CD4-positive, CD25-positive, alpha-beta regulatory T cell (primary cell): ENCODE measurements around the gene INPP1. TPM values are rescaled to one million over a fixed set of nuclear protein-coding genes. Genes with fewer than 3 reads are reported as not detected.
A peak's percentile ranks its signal among the peaks of the same experiment; 100 is the strongest.

Source experiments
- ATAC-seq, 2 donors: fragments of 150-1000 bp; cut with Tn5 transposase; one replicate each; pipeline ENCODE4 v1.10.0; 2021; ENCODE audit warnings: low read depth in 2 of 2, moderate number of reproducible peaks in 2 of 2, moderate library complexity in 1 of 2
- DNase-seq, 3 donors: peaks; one replicate each; pipeline versions ENCODE4 v3.0.0 to v3.0.0-alpha.2; 2012 to 2022; ENCODE audit warnings: mixed read lengths in 1 of 3
- H3K27ac ChIP-seq: one replicate; pipeline ENCODE4 v1.7.0; 2013; ENCODE audit warnings: mild to moderate bottlenecking, low read length; ENCODE audit not compliant: insufficient read depth, poor library complexity, severe bottlenecking
- H3K27me3 ChIP-seq: one replicate; pipeline ENCODE4 v1.7.0; 2013; ENCODE audit warnings: low read length; ENCODE audit not compliant: control insufficient read depth, insufficient read depth
- H3K36me3 ChIP-seq: one replicate; pipeline ENCODE4 v1.7.0; 2013; ENCODE audit warnings: mild to moderate bottlenecking, low read length, moderate library complexity; ENCODE audit not compliant: control insufficient read depth, insufficient read depth
- H3K4me1 ChIP-seq: 2 replicates; pipeline ENCODE4 v1.7.0; 2013; ENCODE audit warnings: mild to moderate bottlenecking, low read length; ENCODE audit not compliant: insufficient read depth, control insufficient read depth, poor library complexity, severe bottlenecking
- H3K4me3 ChIP-seq: one replicate; pipeline ENCODE4 v1.7.0; 2013; ENCODE audit warnings: low read depth, mild to moderate bottlenecking, low read length, moderate library complexity
- H3K9me3 ChIP-seq, 2 experiments: 1 replicate in 1 of 2; 2 replicates in 1 of 2; pipeline ENCODE4 v1.7.0; 2013; ENCODE audit warnings: low read length in 2 of 2, mild to moderate bottlenecking in 1 of 2, moderate library complexity in 1 of 2; ENCODE audit not compliant: control insufficient read depth in 2 of 2
- H3K27ac Mint-ChIP-seq, 3 donors: one replicate each; pipeline ENCODE4 v1.8.0; 2020 to 2022; ENCODE audit warnings: mild to moderate bottlenecking in 3 of 3, mixed read lengths in 3 of 3, moderate library complexity in 2 of 3
- H3K27me3 Mint-ChIP-seq: one replicate; pipeline ENCODE4 v1.8.0; 2022; ENCODE audit warnings: mild to moderate bottlenecking, mixed read lengths
- H3K36me3 Mint-ChIP-seq: one replicate; pipeline ENCODE4 v1.8.0; 2020; ENCODE audit warnings: mixed read lengths
- H3K4me1 Mint-ChIP-seq, 4 donors: one replicate each; pipeline ENCODE4 v1.8.0; 2020 to 2022; ENCODE audit warnings: mixed read lengths in 4 of 4, mild to moderate bottlenecking in 1 of 4
- H3K4me3 Mint-ChIP-seq, 4 donors: one replicate each; pipeline ENCODE4 v1.8.0; 2020 to 2022; ENCODE audit warnings: mild to moderate bottlenecking in 4 of 4, mixed read lengths in 4 of 4, moderate library complexity in 3 of 4
- H3K9me3 Mint-ChIP-seq, 7 donors: one replicate each; pipeline ENCODE4 v1.8.0; 2020 to 2022; ENCODE audit warnings: mixed read lengths in 7 of 7, mild to moderate bottlenecking in 3 of 7, moderate library complexity in 2 of 7
- polyA plus RNA-seq, 4 donors: library from polyadenylated mRNA; unstranded; fragments of 300-500 nt; fragmentation: Illumina TruSeq; gene quantifications; one replicate each; pipeline ENCODE4 v1.2.3, GENCODE V29; 2021
- total RNA-seq: library from RNA; stranded (reverse); gene quantifications from one replicate; pipeline ENCODE4 v1.2.3, GENCODE V29; 2022

Gene INPP1
- total and polyA plus RNA-seq, 5 donors from 2014 or later: 5.3 to 13.5 (median 13.1) TPM

- ATAC-seq: no peak
- Histone ChIP-seq H3K4me3 (peak overlapping the region; percentile 8), H3K4me1 (peaks cover 58% of the 10 kb centered on the region)
Measured at GRCh38 chr2:190412966-190413365, 69.6 kb downstream of the INPP1 start.

GRCh38 chr2:190413421-190413820 is 70.0 kb downstream of the INPP1 start:
- no peaks in the 10 kb centered on the region for H3K9me3 Mint-ChIP-seq
- DNase-seq (no peak), ATAC-seq (no peak)
- no peaks in the 10 kb centered on the region for H3K9me3 ChIP-seq
- H3K27me3 ChIP-seq: no peaks in the 10 kb centered on the region
- peak overlapping the region; percentile 8 for H3K4me3 ChIP-seq
- H3K36me3 Mint-ChIP-seq: peaks cover 14% of the 10 kb centered on the region
- peaks cover 61% of the 10 kb centered on the region for H3K4me1 ChIP-seq
- no peaks in the 10 kb centered on the region for H3K36me3 ChIP-seq
- no peaks in the 10 kb centered on the region for H3K27me3 Mint-ChIP-seq
- H3K4me1 Mint-ChIP-seq: peaks cover 48 to 85% (median 74%) of the 10 kb centered on the region in 4 donors
- H3K27ac ChIP-seq: no peak overlapping the region
- peak overlapping the region in 2 of 4 donors; percentile 8 to 78 for H3K4me3 Mint-ChIP-seq
- H3K27ac Mint-ChIP-seq: peak overlapping the region; percentile 43 to 75 (median 62)

More at GRCh38 chr2:190412966-190413365, 69.6 kb downstream of the INPP1 start:
- Mint-ChIP-seq H3K4me1 (peaks cover 48 to 81% (median 70%) of the 10 kb centered on the region in 4 donors), H3K4me3 (peak overlapping the region in 3 of 4 donors; percentile 34 to 78 (median 37)), H3K27ac (peak overlapping the region; percentile 14 to 62 (median 43)), H3K36me3 (peaks cover 14% of the 10 kb centered on the region), H3K27me3 (no peaks in the 10 kb centered on the region), H3K9me3 (no peaks in the 10 kb centered on the region)
- H3K27me3 ChIP-seq: no peaks in the 10 kb centered on the region
- no peak for DNase-seq
- H3K9me3 ChIP-seq: no peaks in the 10 kb centered on the region
- H3K36me3 ChIP-seq: no peaks in the 10 kb centered on the region
- H3K27ac ChIP-seq: no peak overlapping the region

GRCh38 chr2:190415251-190415650 is 71.9 kb downstream of the INPP1 start:
- DNase-seq (no peak), ATAC-seq (no peak)
- Histone ChIP-seq H3K9me3 (no peaks in the 10 kb centered on the region), H3K27me3 (no peaks in the 10 kb centered on the region), H3K4me3 (peak overlapping the region; percentile 71), H3K4me1 (peaks cover 47% of the 10 kb centered on the region), H3K27ac (peak overlapping the region; percentile 81), H3K36me3 (peaks cover 2% of the 10 kb centered on the region)
- Mint-ChIP-seq H3K27me3 (no peaks in the 10 kb centered on the region), H3K36me3 (peaks cover 22% of the 10 kb centered on the region), H3K9me3 (no peaks in the 10 kb centered on the region), H3K27ac (peak overlapping the region; percentile 48 to 96 (median 85)), H3K4me3 (peak overlapping the region in 3 of 4 donors; percentile 26 to 64 (median 34)), H3K4me1 (peaks cover 42 to 88% (median 78%) of the 10 kb centered on the region in 4 donors)

GRCh38 chr2:190415794-190416775 is 72.7 kb downstream of the INPP1 start:
- peak overlapping the region; percentile 81 for H3K27ac ChIP-seq
- H3K4me1 ChIP-seq: peaks cover 43% of the 10 kb centered on the region
- no peaks in the 10 kb centered on the region for H3K9me3 ChIP-seq
- Mint-ChIP-seq H3K9me3 (no peaks in the 10 kb centered on the region), H3K4me3 (peak overlapping the region; percentile 30 to 70 (median 66)), H3K36me3 (peaks cover 25% of the 10 kb centered on the region), H3K27ac (peak overlapping the region; percentile 59 to 96 (median 85)), H3K27me3 (no peaks in the 10 kb centered on the region), H3K4me1 (peaks cover 48 to 90% (median 84%) of the 10 kb centered on the region in 4 donors)
- DNase-seq: peak in 2 of 3 donors; percentile 14 to 64
- peak; percentile 62 for ATAC-seq
- no peaks in the 10 kb centered on the region for H3K27me3 ChIP-seq
- peaks cover 2% of the 10 kb centered on the region for H3K36me3 ChIP-seq
- H3K4me3 ChIP-seq: peak overlapping the region; percentile 71

- Histone ChIP-seq H3K36me3 (peaks cover 2% of the 10 kb centered on the region), H3K27ac (peak overlapping the region; percentile 16), H3K9me3 (no peaks in the 10 kb centered on the region), H3K4me3 (no peak overlapping the region), H3K4me1 (peaks cover 35% of the 10 kb centered on the region), H3K27me3 (no peaks in the 10 kb centered on the region)
- no peak overlapping the region for H3K4me3 Mint-ChIP-seq
- H3K27me3 Mint-ChIP-seq: no peaks in the 10 kb centered on the region
- ATAC-seq (no peak), DNase-seq (no peak)
- peak overlapping the region; percentile 61 to 85 (median 76) for H3K27ac Mint-ChIP-seq
- no peaks in the 10 kb centered on the region for H3K9me3 Mint-ChIP-seq
- peaks cover 17% of the 10 kb centered on the region for H3K36me3 Mint-ChIP-seq
- peaks cover 41 to 90% (median 82%) of the 10 kb centered on the region in 4 donors for H3K4me1 Mint-ChIP-seq
Measured at GRCh38 chr2:190417045-190417842, 73.9 kb downstream of the INPP1 start.

GRCh38 chr2:190418727-190419126 is 75.3 kb downstream of the INPP1 start:
- Histone ChIP-seq H3K27ac (no peak overlapping the region), H3K4me3 (no peak overlapping the region), H3K36me3 (peaks cover 2% of the 10 kb centered on the region), H3K9me3 (no peaks in the 10 kb centered on the region), H3K4me1 (peaks cover 35% of the 10 kb centered on the region), H3K27me3 (no peaks in the 10 kb centered on the region)
- Mint-ChIP-seq H3K36me3 (peaks cover 20% of the 10 kb centered on the region), H3K4me1 (peaks cover 42 to 87% (median 76%) of the 10 kb centered on the region in 4 donors), H3K27me3 (no peaks in the 10 kb centered on the region), H3K27ac (peak overlapping the region; percentile 67 to 85 (median 80)), H3K9me3 (no peaks in the 10 kb centered on the region), H3K4me3 (no peak overlapping the region)
- ATAC-seq (no peak), DNase-seq (no peak)

GRCh38 chr2:190420801-190421200 is 77.4 kb downstream of the INPP1 start:
- Mint-ChIP-seq H3K9me3 (no peaks in the 10 kb centered on the region), H3K36me3 (peaks cover 21% of the 10 kb centered on the region), H3K4me1 (peaks cover 50 to 89% (median 81%) of the 10 kb centered on the region in 4 donors), H3K27me3 (no peaks in the 10 kb centered on the region), H3K27ac (no peak overlapping the region), H3K4me3 (peak overlapping the region in 1 of 4 donors; percentile 63)
- no peak for DNase-seq
- no peak for ATAC-seq
- Histone ChIP-seq H3K4me1 (peaks cover 22% of the 10 kb centered on the region), H3K27ac (no peak overlapping the region), H3K4me3 (no peak overlapping the region), H3K36me3 (peaks cover 2% of the 10 kb centered on the region), H3K27me3 (no peaks in the 10 kb centered on the region), H3K9me3 (no peaks in the 10 kb centered on the region)
